Activated CD8-positive, alpha-beta memory T cell treated with anti-CD3 and anti-CD28 coated beads, Interleukin-2, amount 50 U/mL, for 48 hours (primary cell): Measurements from ENCODE around the gene TFAP2B.

Experiments
- DNase-seq: peaks from one replicate; pipeline ENCODE4 v3.0.0-alpha.2; 2020

The TFAP2B gene

GRCh38 chr6:50825375-50826036, 6.8 kb downstream of the TFAP2B start:
- DNase-seq, result no peak

- DNase-seq, result no peak
Observed at GRCh38 chr6:50826037-50826761, 7.5 kb downstream of the TFAP2B start.

- DNase-seq, result no peak
Observed at GRCh38 chr6:50826803-50827202, 8.1 kb downstream of the TFAP2B start.

- DNase-seq, result no peak
Observed at GRCh38 chr6:50829049-50829448, 10.4 kb downstream of the TFAP2B start.

GRCh38 chr6:50829898-50830444, 11.3 kb downstream of the TFAP2B start:
- no peak for DNase-seq

GRCh38 chr6:50831186-50831585, 12.5 kb downstream of the TFAP2B start:
- DNase-seq, result no peak

- no peak for DNase-seq
Observed at GRCh38 chr6:50832912-50833311, 14.2 kb downstream of the TFAP2B start.

GRCh38 chr6:50834929-50835410, 16.3 kb downstream of the TFAP2B start:
- no peak for DNase-seq

- no peak for DNase-seq
Observed at GRCh38 chr6:50836231-50836630, 17.6 kb downstream of the TFAP2B start.

- DNase-seq, result no peak
Observed at GRCh38 chr6:50837589-50838445, 19.1 kb downstream of the TFAP2B start.

GRCh38 chr6:50840112-50840810, 21.6 kb downstream of the TFAP2B start:
- no peak for DNase-seq

- DNase-seq, result no peak
Observed at GRCh38 chr6:50840811-50841192, 22.1 kb downstream of the TFAP2B start.

- no peak for DNase-seq
Observed at GRCh38 chr6:50842446-50842845, 23.8 kb downstream of the TFAP2B start.

GRCh38 chr6:50842861-50843384, 24.3 kb downstream of the TFAP2B start:
- no peak for DNase-seq

- no peak for DNase-seq
Observed at GRCh38 chr6:50843842-50844241, 25.2 kb downstream of the TFAP2B start.

- DNase-seq, result no peak
Observed at GRCh38 chr6:50845499-50846143, 26.9 kb downstream of the TFAP2B start.

- DNase-seq, result no peak
Observed at GRCh38 chr6:50846144-50846851, 27.6 kb downstream of the TFAP2B start.

GRCh38 chr6:50846852-50847155, 28.1 kb downstream of the TFAP2B start:
- no peak for DNase-seq

GRCh38 chr6:50847890-50848594, 29.4 kb downstream of the TFAP2B start:
- DNase-seq, result no peak

GRCh38 chr6:50848989-50849795, 30.5 kb downstream of the TFAP2B start:
- DNase-seq, result no peak
